Thyroid gland (tissue), 4 donors: ENCODE data around the gene CCND1. TPM values are rescaled to one million over a fixed set of nuclear protein-coding genes. Genes with fewer than 3 reads are reported as not detected.

ENCODE experiments used
- DNase-seq, 2 donors: peaks; one replicate each; pipeline ENCODE4 v3.0.0-alpha.2; 2019
- H3K27ac ChIP-seq, 3 donors: fragments of 200-600 bp; sonication (generic); 1 replicate in 2 of 3; 2 replicates in 1 of 3; pipeline ENCODE4 v1.5.1; 2016 to 2019; ENCODE audit warnings: mild to moderate bottlenecking in 1 of 3, moderate library complexity in 1 of 3
- H3K27me3 ChIP-seq: fragments of 200-600 bp; sonication (generic); one replicate; pipeline ENCODE4 v1.5.1; 2019
- H3K36me3 ChIP-seq, 2 donors: fragments of 200-600 bp; sonication (generic); one replicate each; pipeline ENCODE4 v1.5.1; 2016 to 2019
- H3K4me1 ChIP-seq, 2 donors: fragments of 200-600 bp; sonication (generic); one replicate each; pipeline ENCODE4 v1.5.1; 2017 to 2019
- H3K4me3 ChIP-seq, 3 donors: fragments of 200-600 bp; sonication (generic); replicated peaks in 1 of 3; 1 replicate in 2 of 3; 2 replicates in 1 of 3; pipeline ENCODE4 v1.5.1; 2016; ENCODE audit warnings: mild to moderate bottlenecking in 1 of 3
- H3K9me3 ChIP-seq: fragments of 200-600 bp; sonication (generic); one replicate; pipeline ENCODE4 v1.5.1; 2017
- CTCF ChIP-seq, 6 experiments: fragments of 200-600 bp in 3 of 6; fragments of 450-650 bp in 3 of 6; sonication (generic) in 3 of 6; IDR thresholded peaks; one replicate each; pipeline ENCODE4 v1.5.1; 2016 to 2019; ENCODE audit warnings: antibody characterized with exemption in 6 of 6, mild to moderate bottlenecking in 2 of 6, inconsistent platforms in 1 of 6, moderate library complexity in 1 of 6
- POLR2A ChIP-seq, 2 donors: fragments of 450-650 bp; IDR thresholded peaks; one replicate each; pipeline ENCODE4 v1.6.1; 2017; ENCODE audit warnings: antibody characterized with exemption in 2 of 2, mild to moderate bottlenecking in 2 of 2, moderate library complexity in 1 of 2
- WGBS, 2 donors: methylation state at CpG; one replicate each; pipeline ENCODE4 v1.1.5; 2017; 5-methylcytosine and 5-hydroxymethylcytosine counted together
- intact Hi-C: fragments of 100-400 bp; cut with DNase I; formaldehyde crosslinking; loops from one replicate; pipeline ENCODE4 v1.15.1; 2023
- total RNA-seq, 4 donors: library from RNA; depleted of rRNA; stranded (reverse); fragments of >200 nt; gene quantifications; one replicate each; pipeline ENCODE4 v1.2.3, GENCODE V29; 2016

The CCND1 gene
- total RNA-seq, 4 donors from 2014 or later: 55.1 to 110 (median 94.6) TPM

- peaks cover 17 to 28% of the 10 kb centered on the region in 2 donors for H3K4me1 ChIP-seq
- intact Hi-C loops: no loop called here
- no peaks in the 10 kb centered on the region for H3K36me3 ChIP-seq
- 94 to 96% methylated on average over 11 of the region's 11 CpGs for WGBS, 2 donors
- DNase-seq: no peak
- no peaks in the 10 kb centered on the region for H3K27me3 ChIP-seq
- H3K4me3 ChIP-seq: no peak overlapping the region
- TF ChIP-seq POLR2A (IDR thresholded peaks at IDR 0.05): no peak
- TF ChIP-seq CTCF (IDR thresholded peaks at IDR 0.05): no peak
- no peak overlapping the region for H3K27ac ChIP-seq
- no peaks in the 10 kb centered on the region for H3K9me3 ChIP-seq
Observed at GRCh38 chr11:69665669-69666068, 24.7 kb downstream of the CCND1 start.

GRCh38 chr11:69666261-69666660 lies 25.3 kb downstream of the CCND1 start:
- no peak overlapping the region for H3K27ac ChIP-seq
- peaks cover 17 to 27% of the 10 kb centered on the region in 2 donors for H3K4me1 ChIP-seq
- no peak overlapping the region for H3K4me3 ChIP-seq
- H3K9me3 ChIP-seq: no peaks in the 10 kb centered on the region
- WGBS, 2 donors: 93 to 95% methylated on average over 14 of the region's 14 CpGs
- DNase-seq: no peak
- H3K36me3 ChIP-seq: peaks cover 0 to under 1% of the 10 kb centered on the region in 2 donors
- TF ChIP-seq CTCF (IDR thresholded peaks at IDR 0.05): no peak
- no peak for TF ChIP-seq POLR2A (IDR thresholded peaks at IDR 0.05)
- intact Hi-C loops: no loop called here
- no peaks in the 10 kb centered on the region for H3K27me3 ChIP-seq

- H3K4me1 ChIP-seq: peaks cover 12 to 21% of the 10 kb centered on the region in 2 donors
- 92 to 94% methylated on average over 33 of the region's 33 CpGs for WGBS, 2 donors
- peaks cover 5 to 6% of the 10 kb centered on the region in 2 donors for H3K36me3 ChIP-seq
- no peak overlapping the region for H3K27ac ChIP-seq
- no peak overlapping the region for H3K4me3 ChIP-seq
- no peaks in the 10 kb centered on the region for H3K9me3 ChIP-seq
- no peak for DNase-seq
- no peaks in the 10 kb centered on the region for H3K27me3 ChIP-seq
- intact Hi-C loops: no loop called here
- no peak for TF ChIP-seq POLR2A (IDR thresholded peaks at IDR 0.05)
- no peak for TF ChIP-seq CTCF (IDR thresholded peaks at IDR 0.05)
Observed at GRCh38 chr11:69666752-69667536, 26.0 kb downstream of the CCND1 start.

GRCh38 chr11:69667619-69668604 lies 27.0 kb downstream of the CCND1 start:
- intact Hi-C loops: no loop called here
- no peak for DNase-seq
- H3K27ac ChIP-seq: no peak overlapping the region
- no peaks in the 10 kb centered on the region for H3K9me3 ChIP-seq
- no peaks in the 10 kb centered on the region for H3K27me3 ChIP-seq
- no peak overlapping the region for H3K4me3 ChIP-seq
- peaks cover 4 to 13% of the 10 kb centered on the region in 2 donors for H3K4me1 ChIP-seq
- WGBS, 2 donors: 94 to 95% methylated on average over 25 to 26 of the region's 26 CpGs
- H3K36me3 ChIP-seq: peaks cover 5 to 8% of the 10 kb centered on the region in 2 donors
- TF ChIP-seq POLR2A (IDR thresholded peaks at IDR 0.05): no peak
- TF ChIP-seq CTCF (IDR thresholded peaks at IDR 0.05): no peak
